ENCODE results near the gene SHMT2. TPM values are rescaled to one million over a fixed set of nuclear protein-coding genes. Genes with fewer than 3 reads are reported as not detected.
A peak's percentile ranks its signal among the peaks of the same experiment; 100 is the strongest.

SHMT2 gene
- total RNA-seq, 1 donor from 2014 or later: 268 TPM

DNA sequence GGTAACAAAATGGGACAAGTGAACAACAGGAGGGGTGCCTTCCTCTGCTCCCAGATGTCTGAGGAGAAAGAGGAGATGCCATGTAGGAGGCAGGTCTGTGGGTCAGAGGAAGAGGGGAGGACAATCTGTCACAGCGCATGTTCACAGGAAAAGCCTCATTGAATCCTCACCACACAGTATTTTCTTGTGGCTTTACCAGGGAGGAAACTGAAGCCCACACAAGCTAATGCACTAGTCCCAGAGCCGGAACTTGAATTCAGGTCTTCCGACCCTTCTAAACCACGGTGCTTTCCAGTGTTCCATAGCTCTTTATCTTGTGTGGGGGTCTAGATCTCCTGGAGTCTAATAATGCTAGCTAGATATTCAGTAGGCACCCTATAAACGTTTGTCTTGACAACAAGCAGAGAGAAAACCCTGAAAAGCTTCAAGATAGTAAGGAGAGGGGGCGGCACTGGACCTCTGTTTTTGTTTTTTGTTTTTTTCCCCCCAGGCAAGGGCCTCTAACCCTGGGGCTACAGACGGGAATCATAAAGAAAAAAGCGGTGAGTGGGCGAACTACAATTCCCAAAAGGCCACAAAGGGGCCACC is 371 bp upstream of the SHMT2 start:
- H3K36me3 Mint-ChIP-seq (ENCODE audit: low read depth): peaks cover 46% of the 10 kb centered on the region
- intact Hi-C loops (cut with micrococcal nuclease): loop anchor here (1.0 to 10.0 kb wide), 3 partner anchors 10 to 396 kb away; partner anchors contain the start of gene NXPH4

DNA sequence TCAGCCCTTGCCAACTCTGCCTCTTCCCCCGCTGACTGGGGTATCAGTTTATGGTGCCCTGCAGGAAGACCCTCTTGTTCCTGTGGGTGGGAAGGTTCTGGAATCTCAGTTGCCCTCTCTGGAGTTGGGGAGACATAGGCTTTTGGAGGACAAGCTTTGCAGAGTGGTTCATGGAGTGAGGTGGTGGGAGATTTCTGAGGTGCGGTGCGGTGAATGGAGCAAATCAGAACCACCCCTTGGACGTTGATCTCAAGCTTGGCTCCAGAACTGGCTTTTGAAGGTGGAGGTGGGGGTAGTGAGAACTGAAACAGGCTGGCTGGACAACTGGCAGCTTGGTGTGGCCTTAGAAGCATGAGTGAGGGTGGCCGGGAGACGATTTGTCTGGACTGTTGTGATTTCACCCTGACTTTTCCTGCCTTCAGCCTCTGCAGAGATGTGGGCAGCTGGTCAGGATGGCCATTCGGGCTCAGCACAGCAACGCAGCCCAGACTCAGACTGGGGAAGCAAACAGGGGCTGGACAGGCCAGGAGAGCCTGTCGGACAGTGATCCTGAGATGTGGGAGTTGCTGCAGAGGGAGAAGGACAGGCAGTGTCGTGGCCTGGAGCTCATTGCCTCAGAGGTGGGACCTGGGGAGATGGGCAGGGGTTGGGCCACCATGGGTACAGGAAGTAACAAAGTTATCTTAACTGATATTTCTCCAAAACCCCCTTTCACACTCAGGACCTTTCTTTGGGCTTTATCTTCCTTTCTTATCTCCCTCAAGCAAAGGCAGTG is 1.1 kb downstream of the SHMT2 start:
- ChIA-PET POLR2A (interaction anchor here (0.5 to 10.6 kb wide), 8 partner anchors 9 to 505 kb away, joined by 3 to 268 read pairs (median 3); partner anchors contain the start of genes GLI1, LRP1, NXPH4 and STAT6), CTCF (interaction anchor here (1.3 to 20.9 kb wide), 4 partner anchors 9 to 14 kb away, joined by 3 to 390 read pairs (median 28); partner anchors contain the start of gene NXPH4)
- no peaks in the 10 kb centered on the region for H3K9me3 Mint-ChIP-seq
- DNase-seq: no peak
- no peak for TF ChIP-seq CTCF (IDR thresholded peaks at IDR 0.05)
- peak overlapping the region; percentile 98 for H3K4me3 Mint-ChIP-seq
- H3K27me3 Mint-ChIP-seq: peaks cover under 1% of the 10 kb centered on the region
- H3K36me3 Mint-ChIP-seq (ENCODE audit: low read depth): peaks cover 54% of the 10 kb centered on the region
- H3K4me1 Mint-ChIP-seq: peaks cover 88% of the 10 kb centered on the region
- ATAC-seq (ENCODE audit: low read depth): no peak
- intact Hi-C loops (cut with micrococcal nuclease): no loop called here
- H3K27ac Mint-ChIP-seq: peak overlapping the region; percentile 97

More for the DNA sequence above, 371 bp upstream of the SHMT2 start:
- DNase-seq: no peak
- H3K4me1 Mint-ChIP-seq: peaks cover 79% of the 10 kb centered on the region
- no peaks in the 10 kb centered on the region for H3K9me3 Mint-ChIP-seq
- ChIA-PET CTCF (interaction anchor here (1.1 to 20.9 kb wide), 5 partner anchors 8 to 102 kb away, joined by 3 to 390 read pairs (median 21); partner anchors contain the start of gene NXPH4), POLR2A (interaction anchor here (0.6 to 10.6 kb wide), 13 partner anchors 8 to 527 kb away, joined by 3 to 268 read pairs (median 5); partner anchors contain the start of genes DDIT3, LRP1, NXPH4 and STAT6)
- TF ChIP-seq CTCF (IDR thresholded peaks at IDR 0.05): no peak
- peak overlapping the region; percentile 97 for H3K27ac Mint-ChIP-seq
- peak; percentile 1 for ATAC-seq (ENCODE audit: low read depth)
- H3K4me3 Mint-ChIP-seq: peak overlapping the region; percentile 98
- peaks cover 3% of the 10 kb centered on the region for H3K27me3 Mint-ChIP-seq

DNA sequence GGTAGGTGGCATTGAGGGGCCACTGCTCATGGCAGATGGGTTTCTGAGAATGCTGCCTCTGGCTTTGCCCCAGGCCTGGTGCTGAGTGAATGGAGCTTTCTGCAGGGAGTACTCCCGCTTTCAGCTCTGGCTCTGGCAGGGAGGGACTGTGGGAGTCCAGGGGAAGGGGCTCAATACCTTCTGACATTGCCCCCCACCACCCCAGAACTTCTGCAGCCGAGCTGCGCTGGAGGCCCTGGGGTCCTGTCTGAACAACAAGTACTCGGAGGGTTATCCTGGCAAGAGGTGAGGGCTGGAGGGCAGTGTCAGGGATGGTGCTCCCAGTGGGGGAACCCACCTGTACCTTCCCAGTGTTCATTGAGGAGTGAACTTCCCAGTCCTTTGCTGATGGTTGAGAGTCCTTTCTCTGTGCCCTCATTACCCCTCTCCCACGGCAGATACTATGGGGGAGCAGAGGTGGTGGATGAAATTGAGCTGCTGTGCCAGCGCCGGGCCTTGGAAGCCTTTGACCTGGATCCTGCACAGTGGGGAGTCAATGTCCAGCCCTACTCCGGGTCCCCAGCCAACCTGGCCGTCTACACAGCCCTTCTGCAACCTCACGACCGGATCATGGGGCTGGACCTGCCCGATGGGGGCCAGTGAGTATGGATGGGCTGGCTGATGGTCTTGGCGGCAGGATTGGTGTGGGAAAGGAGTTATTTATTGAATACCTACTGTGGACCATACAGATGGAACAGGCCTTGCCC is 1.9 kb downstream of the SHMT2 start:
- Mint-ChIP-seq H3K4me1 (peaks cover 88% of the 10 kb centered on the region), H3K36me3 (ENCODE audit: low read depth) (peaks cover 54% of the 10 kb centered on the region), H3K27ac (peak overlapping the region; percentile 97), H3K27me3 (no peaks in the 10 kb centered on the region), H3K4me3 (peak overlapping the region; percentile 98), H3K9me3 (no peaks in the 10 kb centered on the region)
- ATAC-seq (ENCODE audit: low read depth) (no peak), DNase-seq (no peak)
- CTCF ChIA-PET: interaction anchor here (2.6 to 20.9 kb wide), 2 partner anchors 8 to 15 kb away, joined by 35 to 390 read pairs; partner anchors contain the start of gene NXPH4
- intact Hi-C loops (cut with micrococcal nuclease): no loop called here
- POLR2A ChIA-PET: interaction anchor here (3.9 to 10.6 kb wide), 2 partner anchors 8 to 15 kb away, joined by 65 to 268 read pairs; partner anchors contain the start of gene NXPH4
- TF ChIP-seq CTCF (IDR thresholded peaks at IDR 0.05): no peak

DNA sequence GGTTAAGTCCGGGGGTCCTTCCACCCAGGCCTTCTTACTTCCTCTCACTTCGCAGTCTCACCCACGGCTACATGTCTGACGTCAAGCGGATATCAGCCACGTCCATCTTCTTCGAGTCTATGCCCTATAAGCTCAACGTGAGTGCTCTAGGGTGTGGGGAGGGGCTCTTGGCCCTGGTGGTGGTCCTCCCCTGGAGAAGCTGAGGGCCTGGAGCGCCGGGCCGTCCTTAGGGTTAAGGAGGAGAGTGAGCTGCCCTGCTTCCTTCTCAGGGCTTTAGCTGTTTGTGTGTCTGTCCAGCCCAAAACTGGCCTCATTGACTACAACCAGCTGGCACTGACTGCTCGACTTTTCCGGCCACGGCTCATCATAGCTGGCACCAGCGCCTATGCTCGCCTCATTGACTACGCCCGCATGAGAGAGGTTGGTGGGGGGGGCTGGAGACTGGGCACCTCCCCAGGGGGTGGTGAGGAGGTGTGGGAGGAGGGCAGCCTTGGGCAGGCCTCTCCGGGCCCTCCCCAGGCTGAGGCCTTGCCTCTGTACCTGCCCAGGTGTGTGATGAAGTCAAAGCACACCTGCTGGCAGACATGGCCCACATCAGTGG is 2.7 kb downstream of the SHMT2 start:
- H3K4me3 Mint-ChIP-seq: peak overlapping the region; percentile 98
- CTCF ChIA-PET: interaction anchor here (2.4 to 20.9 kb wide), 2 partner anchors 11 to 16 kb away, joined by 9 to 390 read pairs; partner anchors contain the start of gene NXPH4
- intact Hi-C loops (cut with micrococcal nuclease): no loop called here
- no peak for ATAC-seq (ENCODE audit: low read depth)
- no peak for TF ChIP-seq CTCF (IDR thresholded peaks at IDR 0.05)
- H3K27me3 Mint-ChIP-seq: no peaks in the 10 kb centered on the region
- DNase-seq: no peak
- POLR2A ChIA-PET: interaction anchor here (3.9 kb wide), 1 partner anchor 16 kb away, joined by 65 read pairs; the partner anchor contains the start of gene NXPH4
- H3K9me3 Mint-ChIP-seq: no peaks in the 10 kb centered on the region
- peaks cover 90% of the 10 kb centered on the region for H3K4me1 Mint-ChIP-seq
- peaks cover 54% of the 10 kb centered on the region for H3K36me3 Mint-ChIP-seq (ENCODE audit: low read depth)
- no peak overlapping the region for H3K27ac Mint-ChIP-seq
